Measurements from ENCODE around the gene GRAMD1A.
A peak's percentile ranks its signal among the peaks of the same experiment; 100 is the strongest.
"Not testable (repeated sequence)": the region's sequence is repeated elsewhere in the genome, so short reads cannot be mapped to it uniquely, and the experiment has no call there.

The GRAMD1A gene

DNA sequence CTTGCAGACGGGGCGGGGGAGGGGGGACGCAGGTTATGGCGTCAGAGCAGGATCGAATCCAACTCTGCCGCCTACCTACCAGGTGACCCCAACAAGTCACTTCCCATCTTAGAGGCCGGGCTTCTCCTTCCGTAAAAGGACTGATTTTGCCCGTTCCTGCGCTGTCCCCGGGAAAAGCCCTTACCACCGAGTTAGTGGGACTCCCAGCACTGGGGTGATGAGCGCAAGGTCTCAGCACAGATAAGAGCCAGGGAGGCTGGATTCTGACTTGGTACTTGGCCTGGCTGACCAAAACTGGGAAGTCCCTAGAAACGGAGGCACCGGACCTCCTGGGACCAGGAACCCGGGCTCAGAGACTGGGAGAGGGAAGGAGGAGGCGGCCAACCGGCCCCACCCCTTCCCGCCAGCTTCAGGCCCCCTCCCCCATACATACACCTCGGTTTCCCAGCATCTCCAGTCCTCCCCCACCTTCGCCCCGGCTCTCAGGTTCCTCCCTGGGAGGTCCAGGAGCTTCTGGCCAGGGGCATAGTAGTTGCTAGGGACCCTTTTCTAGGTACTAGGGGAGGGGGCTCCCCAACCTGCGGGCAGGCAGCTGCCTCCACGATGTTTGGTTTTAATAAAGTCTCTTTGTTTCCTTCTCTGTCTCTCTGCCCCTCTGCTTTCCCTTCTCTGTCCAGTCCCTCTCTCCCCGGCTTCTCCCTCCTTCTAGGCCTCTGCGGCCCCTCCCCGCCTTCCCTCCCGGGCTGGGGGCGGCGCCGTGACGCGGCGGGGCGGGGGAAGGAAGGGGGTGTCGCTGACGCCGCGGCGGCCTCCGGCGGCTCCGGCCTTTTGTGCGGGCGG lies at the start of gene GRAMD1A:
Gene GRAMD1A (plus strand): TSS at position 826 of the 840 bp plus-strand sequence. CDS start 156 bp downstream, outside the sequence.
- peak; percentile 63 for DNase-seq (ENCODE audit: low read depth)

- DNase-seq (ENCODE audit: low read depth) = no peak
These were observed 47.0 kb upstream of the GRAMD1A start for GRCh38 chr19:34953092-34953491.

DNA sequence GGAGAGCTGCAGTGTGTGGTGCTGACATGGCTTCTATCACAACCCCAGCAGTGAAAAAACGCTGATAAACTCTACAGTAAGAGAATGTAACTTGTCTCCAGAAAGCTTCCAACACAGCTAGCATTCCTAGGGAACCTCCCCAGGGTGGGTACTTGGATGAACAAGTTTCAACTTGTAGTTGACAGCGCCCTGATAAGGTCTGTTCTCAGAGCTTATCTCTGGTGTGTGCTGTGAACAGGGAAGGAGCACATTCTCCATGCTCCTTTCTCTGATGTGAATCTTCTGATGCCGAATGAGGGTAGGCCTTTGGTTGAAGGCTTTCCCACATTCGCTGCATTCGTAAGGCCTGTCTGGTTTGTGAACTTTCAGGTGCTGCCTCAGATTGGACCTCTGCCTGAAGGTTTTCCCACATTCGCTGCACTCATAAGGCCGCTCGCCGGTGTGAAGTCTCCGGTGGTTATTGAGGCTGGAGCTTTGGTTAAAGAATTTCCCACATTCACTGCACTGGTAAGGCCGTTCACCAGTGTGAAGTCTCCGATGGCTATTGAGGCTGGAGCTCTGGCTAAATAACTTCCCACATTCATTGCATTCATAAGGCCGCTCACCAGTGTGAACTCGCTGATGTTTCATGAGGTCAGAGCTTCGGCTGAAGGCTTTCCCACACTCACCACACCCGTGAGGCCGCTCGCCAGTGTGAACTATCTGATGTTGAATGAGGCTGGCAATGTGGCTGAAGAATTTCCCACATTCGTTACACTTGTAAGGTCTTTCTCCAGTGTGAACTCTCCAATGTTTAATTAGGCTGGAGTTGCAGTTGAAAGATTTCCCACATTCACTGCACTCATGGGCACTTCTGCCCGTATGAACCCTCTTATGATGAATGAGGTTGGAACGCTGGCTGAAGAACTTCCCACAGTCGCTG lies 42.0 kb upstream of the GRAMD1A start:
- DNase-seq (ENCODE audit: low read depth) = no peak

DNA sequence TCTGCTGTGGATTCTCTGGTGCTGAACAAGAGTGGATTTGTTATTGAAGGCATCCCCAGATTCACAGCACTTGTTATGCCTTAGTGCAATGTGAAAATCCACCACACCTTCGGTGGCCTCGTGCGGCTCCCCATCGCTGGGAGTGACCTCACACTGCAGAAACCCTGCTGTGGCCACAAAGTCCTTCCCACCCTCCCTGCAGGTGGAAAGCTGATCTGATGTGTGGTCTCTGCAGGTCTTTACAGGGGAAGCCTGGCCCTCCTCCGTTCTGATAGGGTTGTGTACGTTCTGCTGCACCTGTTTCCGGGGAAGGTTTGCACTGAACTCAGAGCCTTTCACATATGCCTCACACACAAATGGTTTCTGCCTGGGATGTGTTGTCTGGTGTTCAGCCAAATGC lies 41.1 kb upstream of the GRAMD1A start:
- no peak for DNase-seq (ENCODE audit: low read depth)

- no peak for DNase-seq (ENCODE audit: low read depth)
These were observed 39.9 kb upstream of the GRAMD1A start for GRCh38 chr19:34960103-34960805.

GRCh38 chr19:34960940-34961679 lies 39.0 kb upstream of the GRAMD1A start:
- DNase-seq (ENCODE audit: low read depth) = no peak

GRCh38 chr19:34961775-34962686 lies 38.1 kb upstream of the GRAMD1A start:
- DNase-seq (ENCODE audit: low read depth) = no peak

GRCh38 chr19:34962687-34963572 lies 37.2 kb upstream of the GRAMD1A start:
- DNase-seq (ENCODE audit: low read depth) = no peak

- peak; percentile 36 for DNase-seq (ENCODE audit: low read depth)
These were observed 36.3 kb upstream of the GRAMD1A start, which contains the start of gene ZNF792 for GRCh38 chr19:34963573-34964406. TSS of gene ZNF792 (minus strand) at chr19:34964229. CDS start at chr19:34963662, 567 bp downstream.

DNA sequence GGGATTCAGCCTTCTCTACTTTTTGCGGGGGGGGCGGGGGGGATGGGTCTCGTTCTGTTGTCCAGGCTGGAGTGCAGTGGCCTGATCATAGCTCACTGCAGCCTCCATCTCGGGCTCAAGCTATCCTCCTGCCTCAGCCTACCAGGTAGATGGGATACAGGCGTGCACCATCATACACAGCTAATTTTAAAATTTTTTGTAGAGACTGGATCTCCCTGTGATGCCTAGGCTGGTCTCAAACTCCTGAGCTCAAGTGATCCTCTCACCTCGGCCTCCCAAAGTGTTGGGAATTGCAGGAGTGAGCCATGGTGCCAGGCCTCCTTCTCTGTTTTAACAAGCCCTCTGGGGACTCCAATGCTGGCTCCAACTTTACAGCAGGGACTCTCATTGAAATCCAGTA lies 35.5 kb upstream of the GRAMD1A start:
- DNase-seq (ENCODE audit: low read depth) = no peak

- not testable (repeated sequence) for DNase-seq (ENCODE audit: low read depth)
These were observed 34.6 kb upstream of the GRAMD1A start for GRCh38 chr19:34965505-34965904.

DNA sequence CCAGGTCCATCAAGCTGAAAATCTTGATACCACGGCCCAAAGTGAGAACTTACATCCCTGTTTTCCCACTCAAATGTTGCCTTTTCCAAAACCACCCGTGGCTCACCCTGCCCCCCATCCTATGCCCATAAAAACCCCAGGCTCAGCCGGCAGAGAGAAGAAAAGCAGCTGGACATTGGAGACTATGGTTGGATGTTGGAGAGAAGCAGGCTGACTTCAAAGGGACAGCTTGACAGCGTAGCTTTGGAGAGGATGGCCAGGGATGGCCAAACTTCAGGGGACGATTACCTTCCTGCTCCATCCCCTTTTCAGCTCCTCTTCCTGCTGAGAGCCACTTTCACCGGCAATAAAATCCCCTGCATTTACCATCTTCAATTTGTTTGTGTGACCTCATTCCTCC lies 32.6 kb upstream of the GRAMD1A start:
- DNase-seq (ENCODE audit: low read depth) = no peak

- DNase-seq (ENCODE audit: low read depth) = no peak
These were observed 30.4 kb upstream of the GRAMD1A start for GRCh38 chr19:34969721-34970120.

GRCh38 chr19:34970185-34970780 lies 29.8 kb upstream of the GRAMD1A start:
- DNase-seq (ENCODE audit: low read depth) = not testable (repeated sequence)

- no peak for DNase-seq (ENCODE audit: low read depth)
These were observed 27.9 kb upstream of the GRAMD1A start for GRCh38 chr19:34972163-34972705.

- no peak for DNase-seq (ENCODE audit: low read depth)
These were observed 25.5 kb upstream of the GRAMD1A start for GRCh38 chr19:34974646-34975045.

GRCh38 chr19:34975056-34975455 lies 25.1 kb upstream of the GRAMD1A start:
- DNase-seq (ENCODE audit: low read depth) = no peak

DNA sequence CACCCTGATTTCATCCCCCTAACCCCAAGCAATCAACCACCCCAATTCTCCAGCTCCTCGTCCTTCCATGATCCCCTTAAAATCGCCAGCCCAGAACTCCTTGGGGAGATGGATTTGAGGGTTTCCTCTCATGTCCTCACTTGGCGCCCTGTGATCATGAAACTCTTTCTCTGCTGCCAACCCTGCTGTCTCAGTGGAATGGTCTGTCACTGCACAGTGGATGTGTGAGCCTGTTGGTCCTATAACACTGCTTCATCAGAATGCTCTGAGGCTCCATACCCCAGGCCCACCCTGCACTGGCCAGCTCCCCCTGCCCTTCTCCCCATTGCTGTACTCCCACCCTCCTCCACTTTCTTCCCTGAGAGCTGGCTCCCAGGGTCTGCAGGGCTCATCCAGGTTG lies 23.5 kb upstream of the GRAMD1A start:
- DNase-seq (ENCODE audit: low read depth) = no peak
